ENCODE measurements around the gene FCN3. TPM values are rescaled to one million over a fixed set of nuclear protein-coding genes. Genes with fewer than 3 reads are reported as not detected.
A peak's percentile ranks its signal among the peaks of the same experiment; 100 is the strongest.

Gene FCN3
- total RNA-seq, 2 experiments from 2014 or later: not detected

- no peaks in the 10 kb centered on the region for H3K27me3 ChIP-seq (ENCODE audit: control insufficient read depth in 1 of 2, insufficient read depth in 2 of 2, low read length in 2 of 2)
- peaks cover 29% of the 10 kb centered on the region for H3K36me3 ChIP-seq (ENCODE audit: insufficient read depth, low read length)
- Mint-ChIP-seq H3K27ac (peak within 1 kb of the TSS; percentile 88), H3K27me3 (peaks cover 4% of the 10 kb centered on the region), H3K4me1 (ENCODE audit: low read depth) (peaks cover 52% of the 10 kb centered on the region), H3K36me3 (ENCODE audit: low read depth) (peaks cover 46% of the 10 kb centered on the region), H3K4me3 (peak within 1 kb of the TSS; percentile 99), H3K9me3 (no peaks in the 10 kb centered on the region)
- H3K9me3 ChIP-seq (ENCODE audit: control insufficient read depth in 1 of 2, insufficient read depth in 1 of 2, low read length in 2 of 2): no peaks in the 10 kb centered on the region
- H3K4me1 ChIP-seq (ENCODE audit: insufficient read depth, low read length): peaks cover 48% of the 10 kb centered on the region
- no peak for TF ChIP-seq CTCF (IDR thresholded peaks at IDR 0.05)
- H3K27ac ChIP-seq (ENCODE audit: low read depth in 1 of 2, low read length in 2 of 2): peak within 1 kb of the TSS; percentile 86 to 90
- ChIA-PET CTCF (interaction anchor here (1.3 to 3.9 kb wide), 4 partner anchors 11 to 44 kb away, joined by 3 to 16 read pairs (median 6); partner anchors contain the start of genes MAP3K6 and SYTL1), POLR2A (interaction anchor here (0.7 to 3.9 kb wide), 4 partner anchors 11 to 35 kb away, joined by 3 to 24 read pairs (median 6); partner anchors contain the start of gene SYTL1)
- DNase-seq (peak; percentile 93 to 99 (median 96)), ATAC-seq (ENCODE audit: poor library complexity) (peak; percentile 93)
- H3K4me3 ChIP-seq (ENCODE audit: low read length): peak within 1 kb of the TSS; percentile 90
- intact Hi-C loops (cut with DNase I, micrococcal nuclease): loop anchor here (2.0 to 10.0 kb wide), 5 partner anchors 21 to 403 kb away; partner anchors contain the start of genes SYTL1 (in 2 of the 2), FAM76A (in 1 of the 2), MAP3K6 (in 1 of the 2) and SLC9A1 (in 1 of the 2)
These were observed 52.6 kb downstream of the FCN3 start, which contains the start of gene TMEM222 for GRCh38 chr1:27321813-27322568. TMEM222 (plus strand) TSS chr1:27322163; CDS start chr1:27322198, 35 bp downstream.

Other genes starting within 250 kb of the FCN3 start
- 10 to 100 TPM; 14.2 to 19.0 TPM for gene SLC9A1, start 219.7 kb downstream of the FCN3 start, total RNA-seq
- gene WDTC1, start 140.2 kb downstream of the FCN3 start, total RNA-seq: 10 to 100 TPM; 17.7 to 18.6 TPM
- gene TMEM222, start 52.7 kb downstream of the FCN3 start, total RNA-seq: 10 to 100 TPM; 21.8 to 22.5 TPM
- 100 to 1,000 TPM; 135 to 140 TPM for gene SYTL1, start 32.8 kb downstream of the FCN3 start, total RNA-seq
- 1 to 10 TPM; 8.5 to 8.8 TPM for gene MAP3K6, start 7.9 kb downstream of the FCN3 start, total RNA-seq
- not detected for gene CD164L2, start 8.5 kb upstream of the FCN3 start, total RNA-seq
- gene GPR3, start 17.8 kb upstream of the FCN3 start, total RNA-seq: under 1 TPM; 0.14 to 0.19 TPM
- 100 to 1,000 TPM; 119 to 121 TPM for gene WASF2, start 115.3 kb upstream of the FCN3 start, total RNA-seq
- gene AHDC1, start 229.3 kb upstream of the FCN3 start, total RNA-seq: 10 to 100 TPM; 20.8 to 22.9 TPM